K562 (cell line): ENCODE results near the gene PSME1. TPM values are rescaled to one million over a fixed set of nuclear protein-coding genes. Genes with fewer than 3 reads are reported as not detected.
A peak's percentile ranks its signal among the peaks of the same experiment; 100 is the strongest.

Experiments used
- ARNT ChIP-seq, 2 experiments: fragments of 450-650 bp; IDR thresholded peaks; 2 replicates each; pipeline ENCODE4 v1.6.1; 2016; ENCODE audit warnings: mild to moderate bottlenecking in 1 of 2
- BCOR ChIP-seq: fragments of 450-650 bp; IDR thresholded peaks from 2 replicates; pipeline ENCODE4 v1.6.1; 2016
- ETS2 ChIP-seq: IDR thresholded peaks from 2 replicates; pipeline ENCODE4 v1.6.1; 2016; ENCODE audit warnings: borderline replicate concordance, missing genetic modification characterization, mild to moderate bottlenecking, moderate library complexity, missing compliant biosample characterization; ENCODE audit not compliant: poor library complexity, severe bottlenecking
- ETV6 ChIP-seq, 3 experiments: fragments of 150-350 bp in 1 of 3; sonication (generic) in 1 of 3; formaldehyde crosslinking in 1 of 3; IDR thresholded peaks; 2 replicates each; pipeline versions ENCODE4 v1.6.1 to v1.8.0; 2014 to 2022; ENCODE audit warnings: borderline replicate concordance in 2 of 3, low read depth in 2 of 3, antibody characterized with exemption in 1 of 3, low read length in 1 of 3, mild to moderate bottlenecking in 1 of 3, missing genetic modification reagents in 1 of 3
- GABPA ChIP-seq: fragments of 200-800 bp; sonication (Bioruptor generic); conservative IDR thresholded peaks from 2 replicates; pipeline ENCODE4 v1.6.1; 2016; ENCODE audit warnings: low read depth, missing genetic modification characterization, missing compliant biosample characterization
- NFE2L1 ChIP-seq: fragments of 450-650 bp; IDR thresholded peaks from 2 replicates; pipeline ENCODE4 v1.6.1; 2016; ENCODE audit warnings: missing genetic modification characterization, low read depth, mild to moderate bottlenecking, missing compliant biosample characterization, moderate library complexity, borderline replicate concordance
- ZNF263 ChIP-seq: sonication (generic); formaldehyde crosslinking; IDR thresholded peaks from 2 replicates; pipeline ENCODE4 v1.8.0; 2022; ENCODE audit warnings: mild to moderate bottlenecking, missing genetic modification reagents, borderline replicate concordance
- ZNF384 ChIP-seq: IDR thresholded peaks from 2 replicates; pipeline ENCODE4 v1.6.1; 2012; ENCODE audit warnings: low read depth, low read length, improper control_type of control experiment
- ZNF445 ChIP-seq: fragments of 250-450 bp; sonication (Bioruptor Pico); IDR thresholded peaks from 2 replicates; pipeline ENCODE4 v1.4.0; 2020; ENCODE audit warnings: low read depth, mild to moderate bottlenecking, moderate library complexity
- polyA plus RNA-seq, 8 experiments: library from polyadenylated mRNA; depleted of rRNA in 4 of 8; stranded (reverse) in 5 of 8; unstranded in 3 of 8; fragments of >200 nt; fragmentation: Nextera tagmentation in 2 of 8; fragmentation: Illumina TruSeq in 1 of 8; extraction: Ambion mirVana in 2 of 8; extraction: Trizol in 1 of 8; gene quantifications; 2 replicates each; pipeline versions ENCODE4 v1.2.1 to v1.2.3, GENCODE V29; 2011 to 2014; ENCODE audit warnings: inconsistent platforms in 1 of 8, missing spikeins in 1 of 8
- total RNA-seq, 7 experiments: library from RNA; depleted of rRNA in 6 of 7; stranded (reverse); fragments of >200 nt in 6 of 7; fragmentation: Illumina TruSeq in 2 of 7; extraction: Trizol in 2 of 7; gene quantifications; 2 replicates each; pipeline versions ENCODE4 v1.2.1 to v1.2.3, GENCODE V29; 2011 to 2021; ENCODE audit warnings: low replicate concordance in 1 of 7
- TF ChIP-seq, protein P1 (sequence below), 2 experiments: fragments of 450-650 bp; formaldehyde crosslinking in 1 of 2; IDR thresholded peaks; 2 replicates each; pipeline versions ENCODE4 v1.4.0 to v1.6.1; 2014 to 2020; ENCODE audit warnings: mild to moderate bottlenecking in 2 of 2, borderline replicate concordance in 1 of 2, low read depth in 1 of 2
- TF ChIP-seq, protein P2 (sequence below): sonication (generic); formaldehyde crosslinking; IDR thresholded peaks from 2 replicates; pipeline ENCODE4 v1.8.1; 2022; ENCODE audit warnings: missing genetic modification reagents
- TF ChIP-seq, protein P3 (sequence below): IDR thresholded peaks from 2 replicates; pipeline ENCODE4 v1.6.1; 2014; ENCODE audit warnings: antibody characterized with exemption
- TF ChIP-seq, protein P4 (sequence below), 2 experiments: fragments of 450-650 bp in 1 of 2; sonication (generic) in 1 of 2; formaldehyde crosslinking; conservative IDR thresholded peaks; 2 replicates each; pipeline versions ENCODE4 v1.4.0 to v1.8.1; 2020 to 2022; ENCODE audit warnings: mild to moderate bottlenecking in 1 of 2, missing genetic modification reagents in 1 of 2

The PSME1 gene
- total and polyA plus RNA-seq, 9 of the 15 experiments (the other 6 are each of a cell fraction or from before 2014, with no cell fraction given): 20.3 to 180 (median 67.5) TPM

DNA sequence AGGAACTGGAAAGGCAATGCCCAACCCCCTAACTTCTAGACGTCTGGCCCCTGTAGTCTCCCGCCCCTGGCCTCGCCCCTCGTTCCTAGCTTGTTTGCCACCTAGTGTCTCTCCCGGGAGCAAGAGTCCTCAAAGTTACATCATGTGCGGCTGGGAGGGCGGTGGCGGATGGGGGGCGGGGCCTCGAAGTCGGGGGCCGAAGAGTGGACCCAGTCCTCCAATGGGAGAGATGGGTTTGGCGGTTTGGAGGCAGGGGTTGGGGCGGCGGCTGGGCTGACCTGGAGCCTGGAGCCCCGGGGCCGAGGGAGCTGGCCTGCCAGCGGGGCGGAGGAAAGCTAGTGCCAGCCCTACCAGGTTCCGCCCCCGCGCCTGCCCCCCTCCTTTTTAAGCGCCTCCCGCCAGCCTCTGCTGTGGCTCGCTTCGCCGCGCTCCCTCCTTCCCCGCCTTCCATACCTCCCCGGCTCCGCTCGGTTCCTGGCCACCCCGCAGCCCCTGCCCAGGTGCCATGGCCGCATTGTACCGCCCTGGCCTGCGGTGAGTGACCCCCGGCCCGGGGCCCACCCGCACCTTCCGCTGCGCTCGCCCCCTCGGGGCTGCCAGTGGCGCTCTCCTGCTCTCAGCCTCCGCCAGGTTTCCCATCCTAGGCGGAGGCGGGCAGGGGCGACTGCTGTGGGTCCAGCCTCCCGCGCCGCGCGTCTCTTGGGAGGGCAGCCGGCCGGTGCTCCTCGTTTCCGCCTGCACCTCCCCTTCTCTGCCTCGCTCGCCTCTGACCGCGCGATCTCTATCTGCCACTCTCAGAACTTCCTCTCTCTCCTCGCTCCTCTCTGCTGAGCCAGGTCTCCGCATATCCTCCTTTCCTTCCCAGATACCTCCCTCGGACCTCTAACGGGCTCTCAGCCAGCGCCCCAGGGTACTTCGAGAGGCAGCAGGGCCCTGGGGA is 41.8 kb upstream of the PSME1 start, which contains the start of gene PCK2 (continued):
- TF ChIP-seq ZNF263 (CRISPR knock-in tag) (peak; percentile 75), ARNT (IDR thresholded peaks at IDR 0.05) (no peak), ZNF384 (no peak), ETV6 (IDR thresholded peaks at IDR 0.05; ENCODE audit: borderline replicate concordance in 1 of 2, low read depth in 2 of 2, low read length in 1 of 2) (no peak), ETV6 (CRISPR knock-in tag; IDR thresholded peaks at IDR 0.05; ENCODE audit: borderline replicate concordance) (no peak), NFE2L1 (no peak), GABPA (tag) (peak; percentile 64), ZNF445 (CRISPR knock-in tag) (no peak), ETS2 (no peak), BCOR (0 out of 2 replicates have a peak, but pooled peaks have one; percentile 27)
- TF ChIP-seq, protein P1, sequence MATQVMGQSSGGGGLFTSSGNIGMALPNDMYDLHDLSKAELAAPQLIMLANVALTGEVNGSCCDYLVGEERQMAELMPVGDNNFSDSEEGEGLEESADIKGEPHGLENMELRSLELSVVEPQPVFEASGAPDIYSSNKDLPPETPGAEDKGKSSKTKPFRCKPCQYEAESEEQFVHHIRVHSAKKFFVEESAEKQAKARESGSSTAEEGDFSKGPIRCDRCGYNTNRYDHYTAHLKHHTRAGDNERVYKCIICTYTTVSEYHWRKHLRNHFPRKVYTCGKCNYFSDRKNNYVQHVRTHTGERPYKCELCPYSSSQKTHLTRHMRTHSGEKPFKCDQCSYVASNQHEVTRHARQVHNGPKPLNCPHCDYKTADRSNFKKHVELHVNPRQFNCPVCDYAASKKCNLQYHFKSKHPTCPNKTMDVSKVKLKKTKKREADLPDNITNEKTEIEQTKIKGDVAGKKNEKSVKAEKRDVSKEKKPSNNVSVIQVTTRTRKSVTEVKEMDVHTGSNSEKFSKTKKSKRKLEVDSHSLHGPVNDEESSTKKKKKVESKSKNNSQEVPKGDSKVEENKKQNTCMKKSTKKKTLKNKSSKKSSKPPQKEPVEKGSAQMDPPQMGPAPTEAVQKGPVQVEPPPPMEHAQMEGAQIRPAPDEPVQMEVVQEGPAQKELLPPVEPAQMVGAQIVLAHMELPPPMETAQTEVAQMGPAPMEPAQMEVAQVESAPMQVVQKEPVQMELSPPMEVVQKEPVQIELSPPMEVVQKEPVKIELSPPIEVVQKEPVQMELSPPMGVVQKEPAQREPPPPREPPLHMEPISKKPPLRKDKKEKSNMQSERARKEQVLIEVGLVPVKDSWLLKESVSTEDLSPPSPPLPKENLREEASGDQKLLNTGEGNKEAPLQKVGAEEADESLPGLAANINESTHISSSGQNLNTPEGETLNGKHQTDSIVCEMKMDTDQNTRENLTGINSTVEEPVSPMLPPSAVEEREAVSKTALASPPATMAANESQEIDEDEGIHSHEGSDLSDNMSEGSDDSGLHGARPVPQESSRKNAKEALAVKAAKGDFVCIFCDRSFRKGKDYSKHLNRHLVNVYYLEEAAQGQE (IDR thresholded peaks at IDR 0.05; ENCODE audit: borderline replicate concordance): no peak
- TF ChIP-seq, protein P1 (CRISPR knock-in tag; IDR thresholded peaks at IDR 0.05; ENCODE audit: low read depth): peak; percentile 45; the same call in 1 of the 2 replicates
- TF ChIP-seq, protein P2, sequence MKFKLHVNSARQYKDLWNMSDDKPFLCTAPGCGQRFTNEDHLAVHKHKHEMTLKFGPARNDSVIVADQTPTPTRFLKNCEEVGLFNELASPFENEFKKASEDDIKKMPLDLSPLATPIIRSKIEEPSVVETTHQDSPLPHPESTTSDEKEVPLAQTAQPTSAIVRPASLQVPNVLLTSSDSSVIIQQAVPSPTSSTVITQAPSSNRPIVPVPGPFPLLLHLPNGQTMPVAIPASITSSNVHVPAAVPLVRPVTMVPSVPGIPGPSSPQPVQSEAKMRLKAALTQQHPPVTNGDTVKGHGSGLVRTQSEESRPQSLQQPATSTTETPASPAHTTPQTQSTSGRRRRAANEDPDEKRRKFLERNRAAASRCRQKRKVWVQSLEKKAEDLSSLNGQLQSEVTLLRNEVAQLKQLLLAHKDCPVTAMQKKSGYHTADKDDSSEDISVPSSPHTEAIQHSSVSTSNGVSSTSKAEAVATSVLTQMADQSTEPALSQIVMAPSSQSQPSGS (CRISPR knock-in tag): no peak
- TF ChIP-seq, protein P3, sequence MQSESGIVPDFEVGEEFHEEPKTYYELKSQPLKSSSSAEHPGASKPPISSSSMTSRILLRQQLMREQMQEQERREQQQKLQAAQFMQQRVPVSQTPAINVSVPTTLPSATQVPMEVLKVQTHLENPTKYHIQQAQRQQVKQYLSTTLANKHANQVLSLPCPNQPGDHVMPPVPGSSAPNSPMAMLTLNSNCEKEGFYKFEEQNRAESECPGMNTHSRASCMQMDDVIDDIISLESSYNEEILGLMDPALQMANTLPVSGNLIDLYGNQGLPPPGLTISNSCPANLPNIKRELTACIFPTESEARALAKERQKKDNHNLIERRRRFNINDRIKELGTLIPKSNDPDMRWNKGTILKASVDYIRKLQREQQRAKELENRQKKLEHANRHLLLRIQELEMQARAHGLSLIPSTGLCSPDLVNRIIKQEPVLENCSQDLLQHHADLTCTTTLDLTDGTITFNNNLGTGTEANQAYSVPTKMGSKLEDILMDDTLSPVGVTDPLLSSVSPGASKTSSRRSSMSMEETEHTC: no peak
- TF ChIP-seq, protein P4, sequence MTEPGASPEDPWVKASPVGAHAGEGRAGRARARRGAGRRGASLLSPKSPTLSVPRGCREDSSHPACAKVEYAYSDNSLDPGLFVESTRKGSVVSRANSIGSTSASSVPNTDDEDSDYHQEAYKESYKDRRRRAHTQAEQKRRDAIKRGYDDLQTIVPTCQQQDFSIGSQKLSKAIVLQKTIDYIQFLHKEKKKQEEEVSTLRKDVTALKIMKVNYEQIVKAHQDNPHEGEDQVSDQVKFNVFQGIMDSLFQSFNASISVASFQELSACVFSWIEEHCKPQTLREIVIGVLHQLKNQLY (CRISPR knock-in tag; conservative IDR thresholded peaks at IDR 0.05): no peak
